B cell (primary cell): ENCODE results near the gene NR1H2. TPM values are rescaled to one million over a fixed set of nuclear protein-coding genes. Genes with fewer than 3 reads are reported as not detected.

Experiments
- ATAC-seq: fragments of 200-7000 bp; cut with Tn5 transposase; one replicate; pipeline ENCODE4 v1.10.0; 2021; ENCODE audit warnings: low read depth, mild to moderate bottlenecking, moderate number of reproducible peaks, moderate library complexity
- CTCF ChIA-PET: fragments of 350-600 bp; sonication (Branson Sonifier 250); formaldehyde crosslinking; loops from one replicate; lab custom pipeline; 2021; ENCODE audit warnings: antibody characterized with exemption, inconsistent platforms; lab: Charles Lee
- POLR2A ChIA-PET: fragments of 350-600 bp; sonication (Branson Sonifier 250); formaldehyde crosslinking; loops from one replicate; lab custom pipeline; 2021; ENCODE audit warnings: antibody characterized with exemption; lab: Charles Lee
- DNase-seq: peaks from one replicate; pipeline ENCODE4 v3.0.0; 2013
- H2AFZ ChIP-seq: 2 replicates; pipeline ENCODE4 v1.6.1; 2012; ENCODE audit warnings: mild to moderate bottlenecking, low read depth, low read length; ENCODE audit not compliant: insufficient read depth, poor library complexity, severe bottlenecking
- H3K27ac ChIP-seq, 2 donors: 1 replicate in 1 of 2; 2 replicates in 1 of 2; pipeline ENCODE4 v1.5.1; 2012 to 2013; ENCODE audit warnings: low read length in 2 of 2, mild to moderate bottlenecking in 2 of 2, moderate library complexity in 1 of 2
- H3K27me3 ChIP-seq, 4 experiments: fragments of 200-600 bp in 1 of 4; sonication (generic) in 1 of 4; replicated peaks in 1 of 4; 1 replicate in 2 of 4; 2 replicates in 2 of 4; pipeline versions ENCODE4 v1.6.1 to v1.7.0; 2013 to 2016; ENCODE audit warnings: low read length in 3 of 4, mild to moderate bottlenecking in 2 of 4, mixed read lengths in 1 of 4, moderate library complexity in 1 of 4; ENCODE audit not compliant: insufficient read depth in 4 of 4, control insufficient read depth in 3 of 4; ENCODE audit errors: control extremely low read depth in 1 of 4
- H3K36me3 ChIP-seq, 2 experiments: replicated peaks in 1 of 2; 1 replicate in 1 of 2; 2 replicates in 1 of 2; pipeline versions ENCODE4 v1.6.1 to v1.7.1; 2013; ENCODE audit warnings: low read length in 1 of 2; ENCODE audit not compliant: insufficient read depth in 2 of 2, control insufficient read depth in 1 of 2; ENCODE audit errors: control extremely low read depth in 1 of 2, extremely low read depth in 1 of 2
- H3K4me1 ChIP-seq, 2 donors: fragments of 200-600 bp in 1 of 2; sonication (generic) in 1 of 2; 1 replicate in 1 of 2; 2 replicates in 1 of 2; pipeline versions ENCODE4 v1.5.1 to v1.6.1; 2013 to 2017; ENCODE audit warnings: low read length in 2 of 2; ENCODE audit not compliant: control insufficient read depth in 2 of 2, insufficient read depth in 2 of 2
- H3K4me2 ChIP-seq: replicated peaks from 2 replicates; pipeline ENCODE3; 2012; ENCODE audit warnings: mild to moderate bottlenecking, low read depth, low read length; ENCODE audit not compliant: poor library complexity, severe bottlenecking
- H3K4me3 ChIP-seq, 5 experiments: fragments of 200-600 bp in 1 of 5; sonication (generic) in 1 of 5; 1 replicate in 3 of 5; 2 replicates in 2 of 5; pipeline versions ENCODE4 v1.5.1 to v1.7.0; 2011 to 2016; ENCODE audit warnings: low read length in 4 of 5, mild to moderate bottlenecking in 4 of 5, low read depth in 2 of 5, control low read depth in 1 of 5, moderate library complexity in 1 of 5; ENCODE audit not compliant: insufficient read depth in 1 of 5; ENCODE audit errors: control extremely low read depth in 1 of 5, extremely low read depth in 1 of 5
- H3K79me2 ChIP-seq: fragments of 200-600 bp; sonication (generic); one replicate; pipeline ENCODE4 v1.6.0; 2016; ENCODE audit warnings: low read length; ENCODE audit not compliant: control insufficient read depth, insufficient read depth
- H3K9ac ChIP-seq: fragments of 200-600 bp; sonication (generic); 2 replicates; pipeline ENCODE4 v1.6.1; 2017; ENCODE audit warnings: mild to moderate bottlenecking, low read length, moderate library complexity
- H3K9me3 ChIP-seq, 3 donors: one replicate each; pipeline versions ENCODE4 v1.6.1 to v1.7.1; 2013; ENCODE audit warnings: low read length in 2 of 3; ENCODE audit not compliant: control insufficient read depth in 2 of 3, insufficient read depth in 1 of 3; ENCODE audit errors: control extremely low read depth in 1 of 3
- H4K20me1 ChIP-seq: 2 replicates; pipeline ENCODE4 v1.6.0; 2012; ENCODE audit warnings: mild to moderate bottlenecking, low read length; ENCODE audit not compliant: insufficient read depth, control insufficient read depth, poor library complexity, severe bottlenecking
- H3K27ac Mint-ChIP-seq: one replicate; pipeline ENCODE4 v1.8.0; 2021; ENCODE audit warnings: mixed read lengths
- H3K27me3 Mint-ChIP-seq: one replicate; pipeline ENCODE4 v1.8.0; 2021; ENCODE audit warnings: mixed read lengths
- H3K4me1 Mint-ChIP-seq: one replicate; pipeline ENCODE4 v1.8.0; 2021; ENCODE audit warnings: mixed read lengths
- H3K4me3 Mint-ChIP-seq: one replicate; pipeline ENCODE4 v1.8.0; 2021; ENCODE audit warnings: mixed read lengths
- H3K9me3 Mint-ChIP-seq: one replicate; pipeline ENCODE4 v1.8.0; 2022; ENCODE audit warnings: mixed read lengths; ENCODE audit not compliant: insufficient read depth
- EZH2 ChIP-seq: IDR thresholded peaks from 2 replicates; pipeline ENCODE4 v1.6.1; 2012; ENCODE audit warnings: borderline replicate concordance, low read depth, mild to moderate bottlenecking, moderate library complexity, low read length; ENCODE audit not compliant: insufficient read depth, poor library complexity, severe bottlenecking
- WGBS: methylation state at CpG from one replicate; pipeline ENCODE4 v1.1.5; 2013; ENCODE audit warnings: missing lambda C conversion rate; ENCODE audit not compliant: insufficient coverage; 5-methylcytosine and 5-hydroxymethylcytosine counted together
- intact Hi-C: fragments of 100-400 bp; cut with micrococcal nuclease; formaldehyde crosslinking; loops from one replicate; pipeline ENCODE4 v1.10.0; 2022
- polyA plus RNA-seq: library from polyadenylated mRNA; depleted of rRNA; stranded (reverse); fragments of >200 nt; gene quantifications from 2 replicates; pipeline ENCODE4 v1.2.3, GENCODE V29; 2012
- total RNA-seq, 2 donors: library from RNA; stranded (reverse); fragments of 120-200 nt in 1 of 2; gene quantifications; 1 replicate in 1 of 2; 2 replicates in 1 of 2; pipeline versions ENCODE4 v1.2.3 to v1.2.4, GENCODE V29; 2013 to 2022
- TF ChIP-seq, protein P1 (sequence below): fragments of 200-600 bp; IDR thresholded peaks from one replicate; pipeline ENCODE4 v1.8.0; 2022; ENCODE audit warnings: antibody characterized with exemption, mild to moderate bottlenecking

NR1H2 gene
- total and polyA plus RNA-seq, 2 donors (not counting 1 experiment from before 2014, with no cell fraction given): 116 to 164 TPM

DNA sequence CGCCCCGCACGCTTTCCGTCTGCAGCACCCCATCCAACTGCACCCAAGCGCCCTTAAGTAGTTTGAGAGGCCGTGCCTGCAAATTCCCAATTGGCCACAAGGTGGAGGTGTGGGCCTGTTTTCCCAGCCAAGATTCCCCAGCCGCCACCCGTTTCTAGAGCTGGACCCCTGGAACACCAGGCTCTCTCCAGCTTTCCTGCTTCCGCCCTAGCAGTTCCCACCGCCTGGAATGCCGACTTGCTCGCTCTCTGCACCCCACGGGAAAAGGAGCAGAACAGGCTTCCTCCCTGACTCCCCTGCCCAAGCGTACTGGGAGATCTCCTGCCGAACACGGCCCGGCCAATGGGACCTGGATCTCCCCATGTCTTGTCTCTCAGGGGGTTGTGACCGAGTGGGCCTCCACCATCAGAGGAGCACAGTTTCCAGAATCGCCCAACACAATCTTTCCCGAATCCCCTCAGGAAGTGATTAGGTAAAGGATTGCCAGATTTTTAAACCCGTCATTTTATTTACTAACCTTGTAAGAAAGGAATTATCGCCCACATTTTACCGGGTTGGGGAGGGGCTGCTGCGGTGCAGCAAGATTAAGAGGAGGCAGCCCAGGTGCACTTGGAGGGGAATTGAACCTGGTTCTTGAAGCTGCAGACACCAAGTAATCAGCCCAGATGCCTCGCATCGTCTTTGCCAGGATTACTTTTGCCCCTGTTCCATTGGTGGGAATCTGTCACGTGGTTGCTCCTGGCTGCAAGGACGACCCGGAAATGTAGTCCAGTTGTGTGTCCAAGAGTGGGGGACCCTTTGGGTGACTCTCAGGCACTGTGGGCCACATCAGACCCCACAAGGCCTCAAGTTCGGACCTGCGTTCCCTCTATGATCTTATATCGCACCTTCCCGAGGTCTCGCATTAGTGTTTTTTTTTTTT, 7.3 kb upstream of the NR1H2 start:
- peak overlapping the region; percentile 67 to 80 (median 69) for H3K4me3 ChIP-seq
- peak overlapping the region; percentile 96 for H3K4me2 ChIP-seq
- no peaks in the 10 kb centered on the region for H3K27me3 Mint-ChIP-seq
- H3K4me1 Mint-ChIP-seq: peaks cover 30% of the 10 kb centered on the region
- WGBS: 8% methylated on average over 21 of the region's 34 CpGs
- H3K27me3 ChIP-seq: no peaks in the 10 kb centered on the region
- peak overlapping the region; percentile 83 for H3K9ac ChIP-seq
- TF ChIP-seq EZH2: no peak
- TF ChIP-seq, protein P1, sequence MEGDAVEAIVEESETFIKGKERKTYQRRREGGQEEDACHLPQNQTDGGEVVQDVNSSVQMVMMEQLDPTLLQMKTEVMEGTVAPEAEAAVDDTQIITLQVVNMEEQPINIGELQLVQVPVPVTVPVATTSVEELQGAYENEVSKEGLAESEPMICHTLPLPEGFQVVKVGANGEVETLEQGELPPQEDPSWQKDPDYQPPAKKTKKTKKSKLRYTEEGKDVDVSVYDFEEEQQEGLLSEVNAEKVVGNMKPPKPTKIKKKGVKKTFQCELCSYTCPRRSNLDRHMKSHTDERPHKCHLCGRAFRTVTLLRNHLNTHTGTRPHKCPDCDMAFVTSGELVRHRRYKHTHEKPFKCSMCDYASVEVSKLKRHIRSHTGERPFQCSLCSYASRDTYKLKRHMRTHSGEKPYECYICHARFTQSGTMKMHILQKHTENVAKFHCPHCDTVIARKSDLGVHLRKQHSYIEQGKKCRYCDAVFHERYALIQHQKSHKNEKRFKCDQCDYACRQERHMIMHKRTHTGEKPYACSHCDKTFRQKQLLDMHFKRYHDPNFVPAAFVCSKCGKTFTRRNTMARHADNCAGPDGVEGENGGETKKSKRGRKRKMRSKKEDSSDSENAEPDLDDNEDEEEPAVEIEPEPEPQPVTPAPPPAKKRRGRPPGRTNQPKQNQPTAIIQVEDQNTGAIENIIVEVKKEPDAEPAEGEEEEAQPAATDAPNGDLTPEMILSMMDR: peak; percentile 83
- ATAC-seq (peak; percentile 84), DNase-seq (peak; percentile 88)
- peak overlapping the region; percentile 51 to 74 for H3K27ac ChIP-seq
- H4K20me1 ChIP-seq: no peaks in the 10 kb centered on the region
- H3K27ac Mint-ChIP-seq: peak overlapping the region; percentile 94
- H3K4me3 Mint-ChIP-seq: peak overlapping the region; percentile 99
- intact Hi-C loops: loop anchor here (1.0 to 2.0 kb wide), 6 partner anchors 12 to 356 kb away; partner anchors contain the start of gene POLD1
- H3K9me3 ChIP-seq: no peaks in the 10 kb centered on the region
- ChIA-PET CTCF (interaction anchor here (0.6 to 8.6 kb wide), 22 partner anchors 9 to 553 kb away, joined by 3 to 131 read pairs (median 4); partner anchors contain the start of genes KCNC3, POLD1 and SPIB), POLR2A (interaction anchor here (0.6 to 1.8 kb wide), 7 partner anchors 12 to 414 kb away, joined by 3 to 10 read pairs (median 3); no protein-coding TSS in a partner anchor)
- peaks cover 24 to 41% of the 10 kb centered on the region in 2 donors for H3K4me1 ChIP-seq
- no peaks in the 10 kb centered on the region for H3K9me3 Mint-ChIP-seq
- no peaks in the 10 kb centered on the region for H3K36me3 ChIP-seq
- peaks cover 7% of the 10 kb centered on the region for H3K79me2 ChIP-seq
- peak overlapping the region; percentile 93 for H2AFZ ChIP-seq
